ENCODE results near the gene CHST3.

CHST3 gene

DNA sequence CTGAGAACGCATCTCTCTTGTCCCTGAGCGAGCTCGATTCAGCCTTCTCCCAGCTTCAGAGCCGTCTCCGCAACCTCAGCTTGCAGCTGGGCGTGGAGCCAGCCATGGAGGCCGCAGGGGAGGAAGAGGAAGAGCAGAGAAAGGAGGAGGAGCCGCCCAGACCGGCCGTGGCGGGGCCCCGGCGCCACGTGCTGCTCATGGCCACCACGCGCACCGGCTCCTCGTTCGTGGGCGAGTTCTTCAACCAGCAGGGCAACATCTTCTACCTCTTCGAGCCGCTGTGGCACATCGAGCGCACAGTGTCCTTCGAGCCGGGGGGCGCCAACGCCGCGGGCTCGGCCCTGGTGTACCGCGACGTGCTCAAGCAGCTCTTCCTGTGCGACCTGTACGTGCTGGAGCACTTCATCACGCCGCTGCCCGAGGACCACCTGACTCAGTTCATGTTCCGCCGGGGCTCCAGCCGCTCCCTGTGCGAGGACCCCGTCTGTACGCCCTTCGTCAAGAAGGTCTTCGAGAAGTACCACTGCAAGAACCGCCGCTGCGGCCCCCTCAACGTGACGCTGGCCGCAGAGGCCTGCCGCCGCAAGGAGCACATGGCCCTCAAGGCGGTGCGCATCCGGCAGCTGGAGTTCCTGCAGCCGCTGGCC lies 43.2 kb downstream of the CHST3 start:
- H3K4me3 ChIP-seq (ENCODE audit: low read depth, low read length) = no peak overlapping the region
- TF ChIP-seq, protein P1, sequence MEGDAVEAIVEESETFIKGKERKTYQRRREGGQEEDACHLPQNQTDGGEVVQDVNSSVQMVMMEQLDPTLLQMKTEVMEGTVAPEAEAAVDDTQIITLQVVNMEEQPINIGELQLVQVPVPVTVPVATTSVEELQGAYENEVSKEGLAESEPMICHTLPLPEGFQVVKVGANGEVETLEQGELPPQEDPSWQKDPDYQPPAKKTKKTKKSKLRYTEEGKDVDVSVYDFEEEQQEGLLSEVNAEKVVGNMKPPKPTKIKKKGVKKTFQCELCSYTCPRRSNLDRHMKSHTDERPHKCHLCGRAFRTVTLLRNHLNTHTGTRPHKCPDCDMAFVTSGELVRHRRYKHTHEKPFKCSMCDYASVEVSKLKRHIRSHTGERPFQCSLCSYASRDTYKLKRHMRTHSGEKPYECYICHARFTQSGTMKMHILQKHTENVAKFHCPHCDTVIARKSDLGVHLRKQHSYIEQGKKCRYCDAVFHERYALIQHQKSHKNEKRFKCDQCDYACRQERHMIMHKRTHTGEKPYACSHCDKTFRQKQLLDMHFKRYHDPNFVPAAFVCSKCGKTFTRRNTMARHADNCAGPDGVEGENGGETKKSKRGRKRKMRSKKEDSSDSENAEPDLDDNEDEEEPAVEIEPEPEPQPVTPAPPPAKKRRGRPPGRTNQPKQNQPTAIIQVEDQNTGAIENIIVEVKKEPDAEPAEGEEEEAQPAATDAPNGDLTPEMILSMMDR (IDR thresholded peaks at IDR 0.05; ENCODE audit: low read depth, low read length) = no peak

DNA sequence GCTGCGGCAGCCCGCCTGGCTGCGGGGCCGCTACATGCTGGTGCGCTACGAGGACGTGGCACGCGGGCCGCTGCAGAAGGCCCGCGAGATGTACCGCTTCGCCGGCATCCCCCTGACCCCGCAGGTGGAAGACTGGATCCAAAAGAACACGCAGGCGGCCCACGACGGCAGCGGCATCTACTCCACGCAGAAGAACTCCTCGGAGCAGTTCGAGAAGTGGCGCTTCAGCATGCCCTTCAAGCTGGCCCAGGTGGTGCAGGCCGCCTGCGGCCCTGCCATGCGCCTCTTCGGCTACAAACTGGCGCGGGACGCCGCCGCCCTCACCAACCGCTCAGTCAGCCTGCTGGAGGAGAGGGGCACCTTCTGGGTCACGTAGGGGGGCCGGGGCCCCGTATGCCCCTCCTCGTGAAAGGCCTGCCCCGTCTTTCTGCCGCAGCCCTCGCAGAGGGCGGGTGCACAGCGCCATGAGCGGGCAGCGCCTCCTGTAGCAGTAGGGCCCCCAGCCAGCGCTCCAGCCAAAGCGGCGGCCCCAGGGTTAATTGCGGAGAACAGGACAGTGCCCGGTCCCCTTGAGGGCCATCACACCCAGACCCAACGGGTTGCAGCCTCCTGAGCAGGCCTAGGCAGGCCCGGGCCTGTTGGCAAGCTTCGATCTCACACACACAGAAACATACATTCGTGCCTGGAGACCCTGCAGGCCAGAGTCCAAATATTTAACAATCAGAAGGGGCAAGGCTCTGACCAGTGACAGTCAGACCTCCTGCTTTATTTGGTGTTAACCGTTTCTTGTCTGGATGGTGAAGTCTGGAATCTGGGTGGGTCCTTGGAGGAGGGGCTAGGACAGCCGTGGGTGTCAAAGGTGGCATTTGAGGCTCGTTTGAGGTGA lies 44.1 kb downstream of the CHST3 start:
- TF ChIP-seq, protein P1 (IDR thresholded peaks at IDR 0.05; ENCODE audit: low read depth, low read length) = no peak

DNA sequence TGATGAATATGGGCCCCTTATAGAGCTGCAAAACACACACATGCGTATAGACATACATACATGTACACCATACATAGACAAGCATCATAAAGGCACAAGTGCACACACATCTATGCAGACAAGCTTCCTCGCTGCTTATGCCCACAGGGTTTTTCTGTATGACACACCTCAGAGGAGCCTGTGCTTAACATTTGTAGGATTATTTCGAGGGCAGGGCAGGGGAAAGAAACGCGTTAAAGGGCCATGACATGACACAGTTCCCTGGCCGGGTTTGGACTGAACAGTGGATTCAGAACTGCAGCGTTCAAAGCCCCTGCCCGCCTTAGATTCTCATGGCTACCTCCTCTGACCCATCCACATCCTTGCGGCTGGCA lies 44.8 kb downstream of the CHST3 start:
- TF ChIP-seq, protein P1 (IDR thresholded peaks at IDR 0.05; ENCODE audit: low read depth, low read length) = no peak
- no peak overlapping the region for H3K4me3 ChIP-seq (ENCODE audit: low read depth, low read length)

More for the DNA sequence above, 44.1 kb downstream of the CHST3 start:
- no peak overlapping the region for H3K4me3 ChIP-seq (ENCODE audit: low read depth, low read length)

- H3K4me3 ChIP-seq (ENCODE audit: low read depth, low read length) = no peak overlapping the region
- TF ChIP-seq, protein P1 (IDR thresholded peaks at IDR 0.05; ENCODE audit: low read depth, low read length) = no peak
Measured at GRCh38 chr10:72009425-72010081, 45.4 kb downstream of the CHST3 start.

DNA sequence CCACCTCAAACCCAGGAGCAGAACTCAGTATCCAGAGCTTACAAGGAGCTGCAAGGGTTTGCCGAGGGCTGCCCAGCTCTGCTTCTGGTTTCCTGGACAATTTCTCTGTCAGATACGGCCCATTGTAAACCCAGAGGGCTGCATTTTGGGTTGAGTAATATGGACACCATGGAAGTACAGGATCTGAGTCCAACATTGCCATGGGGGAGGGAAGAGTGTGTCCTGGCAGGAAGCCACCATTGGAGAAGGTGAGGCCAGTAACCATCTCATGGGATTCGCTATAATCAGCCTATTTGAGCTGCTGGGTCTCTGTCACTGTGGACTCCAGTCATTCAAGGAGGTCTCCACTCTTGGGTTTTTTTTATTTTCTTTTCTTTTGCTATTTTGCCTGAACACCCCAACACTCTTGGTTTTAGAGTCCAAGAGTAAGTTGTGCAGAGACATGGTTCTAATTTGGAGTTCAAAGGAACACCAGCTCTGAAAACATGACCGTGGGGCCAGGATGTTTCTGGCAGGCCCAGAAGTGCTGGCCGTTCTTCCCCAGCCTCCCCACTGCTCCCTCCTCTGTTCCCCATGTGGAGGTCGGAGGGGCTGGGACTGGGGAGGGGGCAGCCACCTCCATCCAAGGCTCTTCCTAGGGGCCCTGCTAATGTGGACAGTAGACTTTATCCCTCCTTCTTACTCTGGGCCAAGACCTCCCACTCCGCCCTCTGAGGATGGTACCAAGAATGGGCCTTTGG lies 46.2 kb downstream of the CHST3 start:
- TF ChIP-seq, protein P1 (IDR thresholded peaks at IDR 0.05; ENCODE audit: low read depth, low read length) = no peak
- H3K4me3 ChIP-seq (ENCODE audit: low read depth, low read length) = no peak overlapping the region

DNA sequence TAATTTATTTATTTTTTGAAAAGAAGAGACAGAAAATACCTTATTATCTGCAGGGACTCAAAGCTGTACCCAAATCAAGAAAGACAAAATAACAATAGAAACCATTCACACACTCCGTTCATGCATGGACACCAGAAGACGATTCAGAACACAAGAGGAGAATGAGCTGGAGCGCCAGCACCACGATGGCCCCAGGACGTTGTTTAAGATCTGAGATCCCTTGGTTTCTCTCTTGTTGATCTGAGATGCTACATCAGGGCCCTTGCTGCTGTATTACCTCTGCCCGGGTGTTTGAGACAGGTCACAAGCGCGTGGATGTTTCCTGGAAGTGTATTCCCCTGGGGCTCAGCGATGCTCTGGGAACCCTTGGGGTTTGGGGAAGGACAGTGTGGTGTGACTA lies 46.8 kb downstream of the CHST3 start:
- no peak overlapping the region for H3K4me3 ChIP-seq (ENCODE audit: low read depth, low read length)
- TF ChIP-seq, protein P1 (IDR thresholded peaks at IDR 0.05; ENCODE audit: low read depth, low read length) = no peak

Data from WI38 (cell line).